HG03159 (cell line): ENCODE results near the gene DDX27.
A peak's percentile ranks its signal among the peaks of the same experiment; 100 is the strongest.
"Not testable (repeated sequence)": the region's sequence is repeated elsewhere in the genome, so short reads cannot be mapped to it uniquely, and the experiment has no call there.

Experiments
- ATAC-seq: cut with Tn5 transposase; IDR thresholded peaks from one replicate; pipeline ENCODE4 v1.9.1; 2021; ENCODE audit warnings: mild to moderate bottlenecking, moderate library complexity; ENCODE audit not compliant: unreplicated experiment

The DDX27 gene

GRCh38 chr20:49219091-49219923 is at the start of gene DDX27:
Gene DDX27, plus strand, starts transcription at chr20:49219416. Its CDS starts 33 bp downstream, at chr20:49219449.
- ATAC-seq: peak; percentile 89

- ATAC-seq: no peak
These were observed 49.7 kb upstream of the DDX27 start for GRCh38 chr20:49169547-49169946.

GRCh38 chr20:49170714-49171113 is 48.5 kb upstream of the DDX27 start:
- no peak for ATAC-seq

- no peak for ATAC-seq
These were observed 47.3 kb upstream of the DDX27 start for GRCh38 chr20:49171909-49172308.

- no peak for ATAC-seq
These were observed 46.8 kb upstream of the DDX27 start for GRCh38 chr20:49172413-49172812.

- ATAC-seq: no peak
These were observed 45.0 kb upstream of the DDX27 start for GRCh38 chr20:49174183-49174582.

- ATAC-seq: no peak
These were observed 39.6 kb upstream of the DDX27 start for GRCh38 chr20:49179368-49180277.

GRCh38 chr20:49181265-49181877 is 37.8 kb upstream of the DDX27 start:
- no peak for ATAC-seq

- ATAC-seq: no peak
These were observed 35.8 kb upstream of the DDX27 start for GRCh38 chr20:49183444-49183843.

GRCh38 chr20:49184084-49184501 is 35.1 kb upstream of the DDX27 start:
- ATAC-seq: not testable (repeated sequence)

GRCh38 chr20:49184691-49185070 is 34.5 kb upstream of the DDX27 start:
- ATAC-seq: no peak

GRCh38 chr20:49185071-49185761 is 34.0 kb upstream of the DDX27 start:
- no peak for ATAC-seq

- ATAC-seq: no peak
These were observed 32.5 kb upstream of the DDX27 start for GRCh38 chr20:49186535-49187329.

- ATAC-seq: peak; percentile 11
These were observed 31.8 kb upstream of the DDX27 start for GRCh38 chr20:49187330-49187850.

- ATAC-seq: peak; percentile 89
These were observed 31.2 kb upstream of the DDX27 start, which contains the start of gene STAU1 for GRCh38 chr20:49187851-49188641. Gene STAU1, minus strand, starts transcription at chr20:49188334. Its CDS starts 22,133 bp downstream, at chr20:49166201.

- ATAC-seq: not testable (repeated sequence)
These were observed 26.2 kb upstream of the DDX27 start for GRCh38 chr20:49192944-49193518.

- no peak for ATAC-seq
These were observed 19.4 kb upstream of the DDX27 start for GRCh38 chr20:49199729-49200293.

- no peak for ATAC-seq
These were observed 16.2 kb upstream of the DDX27 start for GRCh38 chr20:49203011-49203410.
